Psoas muscle (tissue), 8 donors: ENCODE results near the gene SLC41A3. TPM values are rescaled to one million over a fixed set of nuclear protein-coding genes. Genes with fewer than 3 reads are reported as not detected.
"Not testable (repeated sequence)": the region's sequence is repeated elsewhere in the genome, so short reads cannot be mapped to it uniquely, and the experiment has no call there.

Experiments
- ATAC-seq, 4 donors: fragments of 200-7000 bp; cut with Tn5 transposase; one replicate each; pipeline ENCODE4 v1.9.1; 2020; ENCODE audit warnings: moderate library complexity in 3 of 4, mild to moderate bottlenecking in 2 of 4
- DNase-seq, 2 donors: peaks; one replicate each; pipeline ENCODE4 v3.0.0-alpha.2; 2020
- H3K27ac ChIP-seq: fragments of 200-600 bp; one replicate; pipeline ENCODE4 v1.8.0; 2022
- H3K27me3 ChIP-seq, 3 donors: fragments of 200-600 bp in 1 of 3; one replicate each; pipeline versions ENCODE4 v1.6.1 to v1.8.0; 2013 to 2022; ENCODE audit warnings: low read length in 2 of 3, mild to moderate bottlenecking in 2 of 3, moderate library complexity in 1 of 3; ENCODE audit not compliant: insufficient read depth in 3 of 3
- H3K36me3 ChIP-seq, 2 donors: fragments of 200-600 bp in 1 of 2; one replicate each; pipeline versions ENCODE4 v1.6.1 to v1.8.0; 2013 to 2022; ENCODE audit warnings: low read depth in 1 of 2, mild to moderate bottlenecking in 1 of 2, moderate library complexity in 1 of 2; ENCODE audit not compliant: insufficient read depth in 1 of 2
- H3K4me1 ChIP-seq: fragments of 200-600 bp; one replicate; pipeline ENCODE4 v1.8.0; 2022
- H3K4me3 ChIP-seq: fragments of 200-600 bp; one replicate; pipeline ENCODE4 v1.8.0; 2022; ENCODE audit warnings: mild to moderate bottlenecking
- H3K9me3 ChIP-seq: fragments of 200-600 bp; one replicate; pipeline ENCODE4 v1.8.0; 2022
- WGBS, 3 donors: extraction: QIAGEN DNeasy Blood & Tissue Kit; methylation state at CpG; one replicate each; pipeline versions ENCODE4 v1.1.6 to v1.1.7; 2013; 5-methylcytosine and 5-hydroxymethylcytosine counted together
- intact Hi-C, 2 donors: fragments of 100-400 bp; cut with DNase I; formaldehyde crosslinking; loops; one replicate each; pipeline versions ENCODE4 v1.11.0 to v1.14.2; 2022
- polyA plus RNA-seq, 3 donors: library from polyadenylated mRNA; stranded (reverse); fragments of 200-250 nt; gene quantifications; one replicate each; pipeline ENCODE4 v1.2.3, GENCODE V29; 2013
- total RNA-seq, 4 donors: library from RNA; stranded (reverse); fragmentation: NEBNext Ultra II Directional in 2 of 4; extraction: Animal tissue kit (Norgen Biotek cat#: 25700) in 2 of 4; gene quantifications; one replicate each; pipeline versions ENCODE4 v1.2.1 to v1.2.4, GENCODE V29; 2021 to 2023
- TF ChIP-seq, protein P1 (sequence below): fragments of 200-600 bp; IDR thresholded peaks from one replicate; pipeline ENCODE4 v1.8.0; 2022; ENCODE audit warnings: antibody characterized with exemption
- donor health status: healthy with polysubstance abuse.
- donor health status: DM: no; HTN: no; CAD: no; lungs with moderate emphysema.
- donor health status: Bipolar disorder and iron deficiency.
- donor health status: healthy.
- donor health status: DM: yes; HTN: yes; CAD: no.
- donor health status: DM: no; HTN: no; CAD: no.
- donor health status: DM: no; HTN: no; CAD: no.
- donor health status: DM: yes; HTN: yes; CAD: no.

The SLC41A3 gene
- total and polyA plus RNA-seq, 7 donors = 28.7 to 58.9 (median 37.5) TPM

DNA sequence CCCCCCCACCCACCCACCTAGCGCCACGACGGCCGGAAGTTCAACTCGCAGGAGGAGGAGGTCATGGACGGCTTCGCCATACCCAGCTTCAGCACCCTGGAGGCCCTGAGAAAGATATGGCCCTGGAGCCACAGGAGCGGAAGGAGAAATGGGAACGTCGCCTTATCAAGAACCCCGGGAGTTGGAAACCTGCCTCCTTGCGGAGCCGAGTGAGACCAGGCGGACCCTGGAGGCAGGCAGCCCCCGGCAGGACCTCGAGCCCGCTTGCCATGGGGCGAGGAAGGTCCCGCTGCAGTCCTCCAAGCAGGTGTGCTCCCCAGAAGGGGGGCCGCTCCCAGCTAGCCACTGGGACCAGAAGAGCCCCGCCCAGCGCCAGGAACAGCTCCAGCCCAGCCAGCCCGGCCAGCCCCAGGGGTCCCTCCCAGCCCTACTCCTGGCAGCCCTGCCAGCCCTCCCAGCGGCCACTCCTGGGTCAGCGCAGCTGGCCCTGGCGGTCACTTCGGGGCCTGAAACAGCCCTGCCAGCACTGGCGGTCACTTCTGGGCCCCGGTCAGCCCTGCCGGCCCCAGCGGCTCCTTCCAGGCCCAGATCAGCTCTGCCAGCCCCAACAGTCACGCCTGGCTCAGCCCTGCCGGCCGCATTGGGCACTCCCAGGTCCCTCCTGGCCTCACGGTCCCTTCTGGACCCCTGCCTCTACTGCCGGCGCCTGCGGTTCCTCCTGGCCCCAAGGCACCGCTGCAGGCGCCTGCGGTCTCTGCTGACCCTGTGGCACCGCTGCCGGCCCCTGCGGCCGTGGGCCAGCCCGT, 125.2 kb downstream of the SLC41A3 start:
- H3K9me3 ChIP-seq = no peaks in the 10 kb centered on the region
- H3K4me3 ChIP-seq = peak overlapping the region; percentile 43
- no peaks in the 10 kb centered on the region for H3K4me1 ChIP-seq
- peak overlapping the region; percentile 9 for H3K27ac ChIP-seq
- peaks cover 0 to 25% (median 6%) of the 10 kb centered on the region in 3 donors for H3K27me3 ChIP-seq
- DNase-seq = peak in 1 of 2 donors; percentile 55
- 65 to 72% (median 68%) methylated on average over 38 to 46 of the region's 46 CpGs for WGBS, 3 donors
- intact Hi-C loops = no loop called here
- ATAC-seq = peak; percentile 31 to 82 (median 58)
- H3K36me3 ChIP-seq = no peaks in the 10 kb centered on the region
- TF ChIP-seq, protein P1, sequence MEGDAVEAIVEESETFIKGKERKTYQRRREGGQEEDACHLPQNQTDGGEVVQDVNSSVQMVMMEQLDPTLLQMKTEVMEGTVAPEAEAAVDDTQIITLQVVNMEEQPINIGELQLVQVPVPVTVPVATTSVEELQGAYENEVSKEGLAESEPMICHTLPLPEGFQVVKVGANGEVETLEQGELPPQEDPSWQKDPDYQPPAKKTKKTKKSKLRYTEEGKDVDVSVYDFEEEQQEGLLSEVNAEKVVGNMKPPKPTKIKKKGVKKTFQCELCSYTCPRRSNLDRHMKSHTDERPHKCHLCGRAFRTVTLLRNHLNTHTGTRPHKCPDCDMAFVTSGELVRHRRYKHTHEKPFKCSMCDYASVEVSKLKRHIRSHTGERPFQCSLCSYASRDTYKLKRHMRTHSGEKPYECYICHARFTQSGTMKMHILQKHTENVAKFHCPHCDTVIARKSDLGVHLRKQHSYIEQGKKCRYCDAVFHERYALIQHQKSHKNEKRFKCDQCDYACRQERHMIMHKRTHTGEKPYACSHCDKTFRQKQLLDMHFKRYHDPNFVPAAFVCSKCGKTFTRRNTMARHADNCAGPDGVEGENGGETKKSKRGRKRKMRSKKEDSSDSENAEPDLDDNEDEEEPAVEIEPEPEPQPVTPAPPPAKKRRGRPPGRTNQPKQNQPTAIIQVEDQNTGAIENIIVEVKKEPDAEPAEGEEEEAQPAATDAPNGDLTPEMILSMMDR = no peak

DNA sequence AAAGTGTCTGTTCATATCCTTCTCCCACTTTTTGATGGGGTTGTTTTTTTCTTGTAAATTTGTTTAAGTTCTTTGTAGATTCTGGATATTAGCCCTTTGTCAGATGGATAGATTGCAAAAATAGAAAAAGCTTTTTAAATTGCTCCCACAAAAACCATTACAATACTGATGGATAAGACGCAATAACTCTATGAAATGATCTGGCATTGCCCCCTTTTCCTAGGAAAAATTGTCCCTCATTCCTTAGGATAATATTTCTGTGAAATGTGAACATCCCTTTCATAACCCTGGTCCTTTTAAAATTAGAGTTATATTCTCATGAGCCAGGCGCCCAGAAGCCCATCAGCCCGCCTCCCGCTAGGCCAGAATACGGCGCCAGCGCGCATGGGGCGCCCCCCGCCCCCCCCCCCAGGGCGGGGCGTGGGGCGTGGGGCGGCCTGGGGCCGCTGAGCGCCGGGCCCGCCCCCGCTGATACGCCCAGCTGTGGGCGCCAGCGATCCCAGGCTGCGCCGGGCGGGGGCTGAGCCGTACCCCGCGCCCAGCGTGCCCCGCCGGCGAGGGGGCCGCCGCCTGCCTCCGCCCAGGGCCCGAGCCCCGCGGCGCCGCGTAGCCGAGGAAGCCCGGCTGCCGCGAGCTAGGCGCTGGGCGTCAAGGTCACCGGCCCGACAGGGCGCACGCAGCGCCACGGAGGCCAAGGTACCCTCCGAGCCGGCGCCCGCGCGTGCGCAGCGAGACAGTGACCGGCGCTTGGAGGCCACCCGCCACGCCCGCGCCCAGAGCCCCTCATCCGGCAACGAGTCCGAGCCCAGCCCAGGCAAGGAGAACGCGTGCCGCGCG, 126.0 kb downstream of the SLC41A3 start:
- intact Hi-C loops = no loop called here
- peak; percentile 36 to 57 (median 48) for ATAC-seq
- TF ChIP-seq, protein P1 = no peak
- no peak for DNase-seq
- WGBS, 3 donors = 3 to 9% (median 7%) methylated on average over 44 to 74 of the region's 75 CpGs
- Histone ChIP-seq H3K4me3 (peak overlapping the region; percentile 43), H3K27ac (no peak overlapping the region), H3K9me3 (no peaks in the 10 kb centered on the region), H3K36me3 (no peaks in the 10 kb centered on the region), H3K4me1 (no peaks in the 10 kb centered on the region), H3K27me3 (peaks cover 0 to 25% (median 6%) of the 10 kb centered on the region in 3 donors)

DNA sequence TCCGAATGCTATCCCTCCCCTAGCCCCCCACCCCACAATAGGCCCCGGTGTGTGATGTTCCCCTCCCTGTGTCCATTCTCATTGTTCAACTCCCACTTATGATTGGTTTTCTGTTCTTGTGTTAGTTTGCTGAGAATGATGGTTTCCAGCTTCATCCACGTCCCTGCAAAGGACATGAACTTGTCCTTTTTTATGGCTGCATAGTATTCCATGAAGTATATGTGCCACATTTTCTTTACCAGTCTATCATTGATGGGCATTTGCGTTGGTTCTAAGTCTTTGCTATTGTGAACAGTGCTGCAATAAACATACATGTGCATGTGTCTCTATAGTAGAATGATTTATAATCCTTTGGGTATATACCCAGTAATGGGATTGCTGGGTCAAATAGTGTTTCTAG, 126.9 kb downstream of the SLC41A3 start:
- H3K4me1 ChIP-seq, ATAC-seq, DNase-seq, intact Hi-C loops, H3K9me3 ChIP-seq, H3K27ac ChIP-seq, H3K36me3 ChIP-seq, H3K4me3 ChIP-seq: not testable (repeated sequence)
- WGBS, 3 donors = 91 to 98% (median 95%) methylated on average over 4 of the region's 4 CpGs
- peaks cover 0 to 25% (median 6%) of the 10 kb centered on the region in 3 donors for H3K27me3 ChIP-seq

Other genes with a start within 250 kb of the SLC41A3 start
- under 1 TPM in 3 of 4 donors, not detected in 1; 0.36 to 0.46 (median 0.39) TPM for gene ROPN1B, start 114.9 kb downstream of the SLC41A3 start, total RNA-seq
- under 1 TPM in 2 of 3 donors, not detected in 1; 0.13 to 0.20 TPM for gene ROPN1B, start 114.9 kb downstream of the SLC41A3 start, polyA plus RNA-seq
- 100 to 1,000 TPM in 1 of 4 donors, 10 to 100 TPM in 3; 34.5 to 121 (median 62.7) TPM for gene ALDH1L1, start 96.5 kb upstream of the SLC41A3 start, total RNA-seq
- gene ALDH1L1, start 96.5 kb upstream of the SLC41A3 start, polyA plus RNA-seq = 10 to 100 TPM; 12.9 to 40.1 (median 21.6) TPM